HG03342 (cell line): Measurements from ENCODE around the gene NAV1.

Experiments
- ATAC-seq: cut with Tn5 transposase; IDR thresholded peaks from one replicate; pipeline ENCODE4 v1.9.1; 2021; ENCODE audit warnings: mild to moderate bottlenecking, moderate library complexity; ENCODE audit not compliant: unreplicated experiment

NAV1 gene

DNA sequence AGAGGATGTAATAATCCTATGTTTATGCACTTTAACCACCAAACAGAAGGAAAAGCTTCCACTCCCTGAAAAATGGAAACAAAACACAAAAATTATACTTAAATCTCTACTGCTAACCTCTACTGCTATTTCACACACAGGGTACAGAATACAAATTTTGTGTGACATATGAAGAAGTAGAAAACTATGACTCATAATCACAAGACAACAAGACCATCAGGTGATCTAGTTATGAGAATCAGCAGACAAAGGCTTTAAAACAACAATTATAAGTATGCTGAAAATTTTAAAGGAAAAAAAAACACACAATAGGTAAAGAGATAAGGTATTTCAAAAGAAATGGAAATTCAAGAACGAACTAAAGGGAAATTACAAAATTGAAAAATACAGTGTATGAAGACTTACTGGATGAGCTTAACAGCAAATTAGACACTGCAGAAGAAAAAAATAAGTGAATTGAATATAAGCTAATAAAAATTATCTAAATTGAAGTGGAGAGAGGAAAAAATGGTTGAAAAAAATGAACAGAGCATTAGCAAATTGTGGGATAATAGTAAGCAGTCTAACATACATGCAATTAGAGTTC lies 13.6 kb upstream of the NAV1 start:
- no peak for ATAC-seq

DNA sequence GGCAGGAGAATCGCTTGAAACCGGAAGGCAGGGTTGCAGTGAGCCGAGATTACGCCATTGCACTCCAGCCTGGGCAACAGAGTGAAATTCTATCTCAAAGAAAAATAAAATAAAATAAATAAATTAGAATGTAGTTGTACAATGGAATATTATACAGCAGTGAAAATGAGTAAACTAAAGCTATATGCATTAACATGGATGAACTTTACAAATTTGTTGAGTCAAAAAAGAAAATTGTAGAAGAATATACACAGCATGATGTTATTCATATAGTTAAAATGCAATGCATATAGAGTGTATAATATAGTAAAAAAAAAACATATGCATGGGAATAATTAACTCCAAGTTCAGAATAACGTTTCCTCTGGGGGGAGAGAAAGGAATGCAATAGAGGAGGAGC lies 11.0 kb upstream of the NAV1 start:
- ATAC-seq: no peak

DNA sequence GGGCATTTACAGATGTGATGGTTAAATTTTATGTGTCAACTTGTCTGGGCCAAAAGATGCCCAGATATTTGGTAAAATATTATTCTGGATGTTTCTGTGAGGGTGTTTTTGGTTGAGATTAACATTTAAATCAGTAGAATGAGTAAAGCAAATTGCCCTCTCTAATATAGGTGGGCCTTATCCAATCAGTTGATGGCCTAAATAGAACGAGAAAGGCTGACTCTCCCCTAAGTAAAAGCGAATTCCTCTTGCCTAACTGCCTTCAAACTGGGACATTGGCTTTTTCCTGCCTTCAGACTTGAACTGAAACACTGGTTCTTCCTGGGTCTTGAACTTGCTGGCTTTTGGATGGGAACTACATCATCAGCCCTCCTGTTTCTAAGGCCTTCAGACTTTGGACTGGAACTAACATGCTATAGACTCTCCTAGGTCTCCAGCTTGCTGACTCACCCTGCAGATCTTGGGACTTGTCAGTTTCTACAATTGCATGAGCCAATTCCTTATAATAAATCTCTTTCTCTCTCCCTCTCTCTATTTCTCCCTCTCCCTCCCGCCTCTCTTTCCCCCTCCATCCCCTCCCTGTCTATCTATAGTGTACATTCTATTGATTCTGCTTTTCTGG lies 10.2 kb upstream of the NAV1 start:
- no peak for ATAC-seq

DNA sequence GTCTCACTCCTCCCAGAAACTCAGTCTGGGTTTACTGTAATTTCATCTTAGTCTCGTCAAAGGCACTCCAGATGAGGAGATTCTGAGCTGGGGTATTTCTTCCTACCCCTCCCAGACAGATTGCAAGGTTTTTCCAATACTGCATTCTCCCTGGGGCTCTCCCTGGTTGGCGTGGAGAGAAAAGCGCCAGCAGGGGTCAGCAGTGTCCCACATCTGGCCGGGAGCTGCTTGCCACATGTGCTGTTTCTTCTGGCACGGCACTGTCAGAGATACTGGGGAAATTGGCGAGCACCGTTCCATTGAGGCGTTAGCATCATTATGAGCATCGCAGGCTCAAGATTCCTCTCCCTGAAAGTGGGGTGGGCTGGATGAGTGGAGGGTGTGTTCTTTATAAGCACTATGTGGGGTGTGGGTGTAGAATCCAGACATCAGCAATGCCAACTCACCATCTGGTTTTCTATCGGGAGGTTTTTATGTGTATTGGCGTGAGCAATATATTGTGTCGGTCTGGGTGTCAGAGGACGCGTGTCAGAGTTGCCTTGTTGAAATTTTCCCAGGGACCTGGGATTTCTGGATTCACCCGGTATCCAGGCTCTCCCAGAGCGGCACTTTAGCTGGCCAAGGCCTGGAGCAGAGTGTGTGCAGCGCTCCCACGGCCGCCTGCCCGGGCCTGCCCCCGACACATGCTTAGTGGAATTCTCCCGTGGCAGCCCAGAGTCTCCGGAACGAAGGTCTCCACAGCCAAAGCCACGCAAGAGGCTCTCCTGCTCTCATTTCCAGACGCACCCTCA lies 8.0 kb upstream of the NAV1 start:
- no peak for ATAC-seq

DNA sequence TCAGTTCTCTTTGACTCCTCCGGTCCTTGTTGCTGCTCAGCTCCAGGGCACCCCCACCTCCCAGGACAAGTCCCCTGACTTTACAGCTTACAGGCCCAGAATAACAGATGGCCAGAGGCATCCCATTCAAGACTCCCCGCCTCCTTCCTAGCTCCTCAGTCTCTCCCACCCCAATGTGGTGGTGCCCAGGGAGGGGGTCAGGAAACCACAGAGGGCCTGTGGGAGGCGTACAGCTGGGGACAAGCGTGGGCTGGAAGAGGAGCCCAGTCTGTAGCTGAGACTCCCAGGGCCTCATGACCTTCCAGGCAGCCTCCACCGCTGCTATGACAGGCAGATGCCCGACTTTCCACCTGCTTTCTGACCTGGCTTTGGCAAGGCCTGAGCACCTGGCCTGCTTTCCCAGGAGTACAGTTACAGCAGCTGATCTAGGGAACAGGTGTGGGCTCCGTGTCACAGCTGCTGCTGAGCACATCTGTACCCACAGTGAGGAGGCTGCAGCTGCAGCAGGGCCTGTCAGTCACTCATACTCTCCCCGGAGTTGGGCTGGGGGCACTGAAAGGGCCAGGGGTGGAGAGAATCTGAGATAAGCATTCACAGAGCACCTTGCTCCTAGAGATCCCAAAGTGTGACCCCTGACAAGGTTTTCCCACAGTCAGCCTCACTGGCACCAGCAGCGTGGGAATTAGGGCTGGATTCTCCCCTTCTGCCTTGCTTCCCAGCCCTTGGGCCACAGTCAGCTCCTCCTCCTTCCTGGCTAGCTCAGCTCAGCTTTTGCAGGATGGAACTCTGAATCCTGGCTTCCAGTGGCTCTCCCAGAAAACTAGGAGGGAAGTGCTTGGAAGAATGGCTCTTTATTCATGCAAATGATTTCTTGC lies 7.1 kb upstream of the NAV1 start:
- no peak for ATAC-seq

DNA sequence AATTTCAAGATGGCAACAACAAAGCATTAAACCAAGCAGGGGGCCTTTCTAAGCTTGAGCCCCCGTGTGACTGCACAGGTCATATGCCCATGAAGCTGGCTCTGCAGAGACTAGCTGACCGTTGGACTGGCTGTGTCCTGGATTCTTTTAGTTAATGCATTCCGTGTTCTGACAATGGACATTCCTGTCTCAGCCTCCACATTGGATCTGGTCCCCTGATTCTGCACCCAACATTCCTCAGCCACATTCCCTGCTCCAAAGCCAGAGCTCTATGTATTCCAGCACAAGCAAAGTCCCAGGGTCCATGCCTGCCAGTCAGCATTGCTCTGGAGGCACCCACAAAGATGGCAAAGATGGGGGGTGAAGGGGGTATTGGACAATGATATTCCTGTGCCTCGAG lies 5.1 kb upstream of the NAV1 start:
- no peak for ATAC-seq

DNA sequence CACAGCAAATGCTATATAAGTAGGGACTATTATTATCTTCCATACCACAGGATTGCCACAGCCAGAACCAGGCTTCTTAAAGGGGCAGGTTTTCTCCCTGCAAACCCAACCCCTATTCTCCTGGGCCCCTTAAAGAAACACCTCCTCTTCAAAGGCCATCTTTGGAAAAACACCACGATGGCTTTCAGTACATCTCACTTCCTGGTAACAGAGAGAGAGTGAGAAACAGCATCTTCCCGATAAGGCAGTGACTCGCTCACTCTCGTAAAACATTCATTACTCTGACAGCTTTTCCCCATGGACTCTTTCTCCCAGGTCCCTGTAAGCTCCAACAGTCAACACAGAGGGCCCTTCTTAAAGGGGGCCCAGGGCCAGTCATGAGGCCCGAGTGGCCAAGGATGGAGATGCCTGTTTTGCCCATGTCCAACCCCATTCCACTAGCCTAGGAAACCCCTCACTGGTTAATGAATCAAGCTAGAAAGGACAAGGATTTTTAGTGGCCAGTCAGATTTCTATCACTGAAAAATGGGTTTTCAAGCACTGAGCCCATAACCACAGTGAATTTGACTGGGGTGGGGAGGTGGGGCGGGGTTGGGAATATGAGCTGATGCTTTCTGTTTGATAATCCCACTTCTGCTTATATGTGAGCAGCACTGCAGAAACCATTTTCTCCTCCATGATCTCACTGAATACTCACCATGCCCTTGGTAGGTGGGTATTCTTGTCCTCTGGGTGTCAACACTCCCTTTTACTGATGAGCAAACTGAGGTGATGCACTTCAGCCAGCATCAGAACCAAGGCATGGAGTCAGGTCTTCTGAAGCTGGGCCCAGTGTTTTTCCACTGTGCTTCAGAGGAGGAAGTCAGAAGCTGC lies 3.6 kb upstream of the NAV1 start:
- ATAC-seq: no peak

DNA sequence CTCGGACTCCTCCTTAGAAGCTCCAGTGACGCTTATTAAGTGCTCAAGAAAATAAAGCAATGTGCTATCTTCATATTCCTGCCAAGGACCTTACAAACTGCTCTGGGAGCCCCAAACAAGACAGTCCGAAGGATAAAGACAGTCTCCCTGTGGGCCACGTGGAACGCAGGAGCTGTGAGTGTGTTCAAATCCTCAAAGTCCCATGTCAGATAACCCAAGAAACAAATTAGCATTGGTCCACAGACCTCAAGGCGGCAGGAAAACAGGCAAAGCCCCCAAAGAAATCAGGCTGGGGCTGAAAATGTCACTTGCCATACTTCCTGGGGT lies 3.0 kb upstream of the NAV1 start:
- ATAC-seq: no peak

DNA sequence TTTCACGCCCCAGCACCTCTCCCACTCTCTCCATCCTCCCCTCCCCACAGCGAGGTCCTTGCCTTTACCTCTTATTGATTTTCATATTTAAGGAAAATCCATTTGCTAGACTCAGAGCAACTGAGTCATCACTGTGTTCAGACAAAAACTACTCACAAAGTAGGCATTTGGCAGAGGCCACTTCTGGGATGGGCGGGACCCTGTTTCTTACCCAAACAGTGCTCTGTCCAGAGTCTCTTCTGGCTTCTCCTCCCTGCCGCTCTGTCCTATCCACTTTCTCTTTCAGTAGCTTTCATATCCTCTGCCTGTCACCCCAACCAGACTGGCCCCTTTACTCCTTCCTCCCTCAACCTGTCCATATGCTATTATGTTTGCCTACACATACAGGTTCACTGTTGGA lies 2.4 kb upstream of the NAV1 start:
- ATAC-seq: no peak

DNA sequence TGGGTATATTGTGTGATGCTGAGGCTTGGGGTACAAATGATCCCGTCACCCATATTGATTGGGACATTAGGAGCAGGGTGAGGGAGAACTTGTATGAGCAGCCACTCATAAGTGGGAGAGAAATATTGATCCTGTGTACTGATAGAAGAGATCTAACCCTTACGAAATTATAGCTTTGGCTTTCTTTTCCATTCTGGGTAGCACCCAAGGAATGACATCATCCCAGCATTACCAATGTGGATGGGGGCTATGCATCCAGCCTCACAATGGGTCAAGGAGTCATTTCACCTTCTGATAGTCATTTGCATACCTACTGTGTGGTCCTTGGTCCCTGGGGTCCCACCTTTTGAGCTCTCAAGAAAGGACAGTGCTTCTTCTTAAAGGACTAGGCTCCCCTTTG lies 1.9 kb upstream of the NAV1 start:
- ATAC-seq: no peak

DNA sequence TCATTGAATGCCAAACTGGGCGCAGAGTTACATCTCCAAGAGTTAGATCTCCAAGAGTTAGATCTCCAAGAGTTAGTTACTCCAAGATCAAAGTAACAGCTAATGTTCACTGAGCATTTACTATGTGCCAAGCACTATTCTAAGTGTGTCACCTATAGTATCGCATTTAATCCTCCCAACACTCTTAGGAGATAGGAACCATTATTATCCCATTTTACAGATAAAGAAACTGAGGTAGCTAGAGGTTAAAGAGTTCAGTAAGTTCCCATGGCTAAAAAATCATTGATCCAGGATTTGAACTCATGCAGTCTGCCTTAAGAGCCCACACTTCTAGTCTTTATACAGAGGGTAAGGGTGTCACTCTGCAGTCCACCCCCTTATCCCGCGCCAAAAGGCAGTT lies 1.5 kb upstream of the NAV1 start:
- ATAC-seq: no peak

DNA sequence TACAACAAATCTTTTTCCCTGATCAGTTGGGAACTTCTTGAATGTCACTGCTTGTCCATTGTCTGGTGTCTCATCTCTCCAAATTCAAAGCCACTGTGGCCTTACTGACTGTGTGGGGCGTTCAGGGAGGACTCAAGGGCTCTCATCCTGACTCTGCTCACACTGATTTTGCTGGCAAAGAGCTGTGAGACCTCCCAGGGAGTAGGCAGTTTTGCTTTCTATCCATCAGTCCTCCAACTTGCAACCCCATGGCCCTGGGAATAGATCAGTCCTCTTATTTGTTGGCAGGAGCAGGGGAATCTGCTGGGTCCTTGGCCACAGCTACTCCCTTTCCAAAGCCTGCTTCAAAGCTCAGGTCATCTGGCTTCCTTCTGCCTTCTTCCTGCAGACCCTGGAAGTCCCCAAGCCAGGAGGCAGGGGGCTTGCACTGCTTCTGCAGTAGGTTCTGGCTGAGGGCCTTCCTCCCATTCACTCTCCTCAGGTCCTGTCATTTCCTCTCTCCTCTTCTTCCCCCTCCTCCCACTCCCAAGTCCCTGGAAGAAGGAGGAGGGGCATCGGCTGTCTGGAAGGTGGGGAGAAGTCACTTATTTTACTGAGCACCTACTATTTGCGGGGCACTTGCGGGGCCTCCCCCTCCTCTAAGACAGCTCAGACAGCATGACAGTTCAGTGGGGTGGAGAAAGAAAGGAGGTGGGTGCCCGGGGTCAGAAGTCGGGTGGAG lies 876 bp upstream of the NAV1 start:
- no peak for ATAC-seq

DNA sequence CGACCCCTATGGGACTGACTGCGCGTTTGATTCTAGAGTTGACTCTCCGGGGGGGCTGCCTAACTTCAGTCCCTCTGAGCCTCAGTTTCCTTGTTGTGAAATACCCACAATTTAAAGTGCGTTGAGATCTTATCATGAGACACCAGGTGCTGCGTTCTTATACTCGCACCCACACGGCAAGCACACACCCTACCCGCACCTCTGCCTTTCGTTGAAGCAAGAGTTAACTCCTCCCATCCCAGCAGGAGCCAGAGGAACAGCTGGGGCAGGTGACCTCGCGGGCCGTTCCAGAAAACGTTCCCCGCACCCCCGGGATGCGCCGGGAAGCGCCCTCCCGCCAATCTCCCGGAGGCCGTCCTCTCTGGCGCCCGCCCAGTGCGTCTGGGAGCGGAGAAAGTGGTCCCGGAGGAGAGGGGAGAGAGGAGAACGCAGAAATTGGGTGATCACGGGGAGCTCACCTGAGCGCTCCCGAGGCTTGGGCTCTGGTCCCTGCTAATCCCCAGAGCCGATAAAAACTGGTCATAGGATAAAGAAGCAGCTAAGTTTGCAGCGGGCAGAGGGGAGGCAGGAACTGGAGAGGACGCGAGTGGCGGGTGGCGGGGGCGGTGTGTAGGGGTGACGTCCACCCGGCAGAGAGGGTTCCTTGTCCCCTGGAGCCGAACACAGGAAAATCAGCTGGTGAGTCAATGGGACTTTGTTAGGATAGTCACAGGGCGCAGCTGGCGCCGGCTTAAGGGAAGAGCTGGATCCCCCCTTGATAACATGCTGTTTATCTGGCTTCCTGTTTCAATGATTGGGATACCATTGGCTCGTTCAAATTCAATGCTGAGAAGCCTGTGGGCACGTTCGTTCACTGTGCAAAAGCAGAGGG lies 869 bp downstream of the NAV1 start:
- ATAC-seq: no peak

DNA sequence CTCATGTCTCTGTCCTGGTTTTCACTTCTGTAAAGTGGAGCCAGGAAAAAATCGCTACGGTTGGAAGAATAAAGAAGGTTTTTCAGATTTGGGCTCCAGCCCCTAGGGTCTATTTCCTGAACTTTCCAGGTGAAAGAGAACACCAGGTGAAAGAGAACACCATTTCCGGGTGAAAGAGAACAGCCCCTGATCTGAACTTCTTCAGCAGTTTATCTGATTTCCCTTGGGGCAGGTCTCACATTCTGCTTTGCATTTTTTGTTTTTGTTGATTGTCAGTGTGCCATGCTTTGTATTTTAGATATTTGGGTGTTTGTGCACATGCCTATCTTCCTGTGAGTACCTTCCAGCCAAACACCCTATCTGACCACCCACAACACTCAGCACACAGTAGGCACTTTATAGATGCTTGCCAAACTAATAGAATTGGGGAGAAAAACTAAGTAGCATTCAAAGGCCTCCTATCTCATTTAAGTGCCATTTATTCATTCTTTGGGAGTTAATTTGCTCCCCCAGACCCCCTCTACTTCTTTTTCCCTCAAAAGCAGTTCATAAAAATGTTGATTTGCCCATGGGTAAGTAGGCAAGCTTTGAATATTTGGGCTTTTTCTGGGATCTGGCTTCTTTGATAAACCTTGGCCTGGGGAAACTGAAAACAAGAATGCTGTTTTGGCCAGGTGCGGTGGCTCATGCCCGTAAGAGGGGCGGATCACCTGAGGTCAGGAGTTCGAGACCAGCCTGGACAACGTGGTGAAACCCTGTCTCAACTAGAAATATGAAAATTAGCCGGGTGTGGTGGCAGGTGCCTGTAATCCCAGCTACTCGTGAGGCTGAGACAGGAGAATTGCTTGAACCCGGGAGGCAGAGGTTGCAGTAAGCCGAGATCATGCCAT lies 2.2 kb downstream of the NAV1 start:
- no peak for ATAC-seq

DNA sequence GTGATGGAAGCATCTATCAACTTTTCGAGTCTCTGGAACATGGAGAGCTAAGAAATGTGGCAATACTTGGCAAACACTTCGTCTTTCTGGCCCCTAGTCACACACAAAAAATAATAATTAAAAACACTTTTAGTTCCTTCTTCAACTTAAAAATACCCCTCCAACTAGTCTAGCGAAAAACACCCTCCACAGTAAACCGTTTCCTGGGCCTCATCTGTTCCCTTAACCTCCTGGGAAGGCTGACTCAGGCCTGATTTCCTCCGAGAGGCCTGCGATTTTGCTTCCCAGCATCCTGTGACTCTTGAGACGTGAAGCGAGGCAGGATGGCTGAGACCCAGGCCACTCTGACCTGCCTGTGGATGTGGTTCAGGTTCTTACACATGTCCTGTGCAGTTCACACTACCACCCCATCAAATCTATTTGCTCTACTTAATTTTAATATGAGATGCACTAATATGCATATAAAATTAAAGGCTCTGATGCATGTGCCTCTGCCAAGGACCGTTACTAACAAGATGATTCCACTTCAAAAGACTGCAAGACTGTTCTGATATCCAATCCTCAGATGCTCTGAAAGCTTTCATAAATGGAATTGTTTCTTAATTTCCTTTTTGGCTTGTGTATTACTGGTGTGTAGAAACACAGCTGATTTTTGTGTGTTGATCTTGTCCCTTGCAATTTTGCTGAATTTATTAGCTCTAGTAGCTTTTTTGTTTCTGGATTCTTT lies 3.5 kb downstream of the NAV1 start:
- ATAC-seq: no peak

DNA sequence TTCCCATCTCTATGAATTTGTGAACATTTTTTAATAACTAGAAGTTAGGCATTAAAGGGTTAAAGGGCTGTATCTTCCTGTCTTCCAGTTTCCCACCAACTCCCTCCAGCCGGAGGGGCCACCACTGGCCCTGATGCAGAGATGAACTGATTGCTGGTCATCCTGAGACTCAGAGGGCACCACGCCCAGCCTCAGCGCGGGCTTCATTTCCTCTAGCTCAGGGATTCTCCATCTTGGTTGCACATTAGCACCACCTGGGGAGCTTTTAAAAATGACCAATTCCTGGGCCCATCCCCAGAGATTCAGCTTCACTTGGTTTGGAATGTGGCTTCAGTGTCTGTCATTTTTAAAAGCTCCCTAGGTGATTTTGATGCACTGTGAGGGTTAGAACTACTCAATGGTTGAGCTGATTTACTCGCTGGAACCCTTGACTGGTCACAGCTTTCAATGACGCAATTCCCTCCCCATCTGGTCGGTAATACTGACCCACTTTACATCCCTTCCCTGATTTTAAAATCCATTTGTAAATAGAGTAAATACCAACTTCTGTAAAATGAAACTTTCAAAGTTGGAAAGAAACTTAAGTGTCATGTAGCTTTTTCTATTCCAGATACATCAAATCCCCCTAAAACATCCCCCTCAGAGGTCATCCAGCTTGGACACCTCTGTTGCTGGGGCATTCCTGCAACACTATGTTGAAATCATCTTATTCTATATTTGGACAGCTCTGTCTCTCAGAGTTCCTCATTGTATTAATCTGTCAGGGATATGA lies 5.1 kb downstream of the NAV1 start:
- no peak for ATAC-seq

DNA sequence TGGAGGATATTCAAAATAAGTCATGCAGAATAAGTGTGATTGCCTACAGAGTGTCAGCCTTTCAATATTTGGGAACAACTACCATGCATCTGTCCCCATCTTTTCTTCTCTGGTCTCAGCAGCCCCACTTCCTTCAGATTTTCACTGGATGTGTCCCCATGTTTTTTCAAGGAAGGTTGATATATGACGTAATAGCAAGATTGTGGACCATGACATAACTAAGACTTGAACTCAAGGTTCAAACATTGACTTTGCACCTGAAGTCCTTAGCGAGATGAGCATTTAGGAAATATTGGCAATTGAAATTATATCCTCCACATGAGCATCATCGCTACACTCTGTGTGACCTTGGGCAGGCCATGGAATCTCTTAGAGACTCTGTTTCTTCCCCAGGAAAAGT lies 5.8 kb downstream of the NAV1 start:
- ATAC-seq: no peak
